A549 (cell line): ENCODE data around the gene MYRIP.

Source experiments
- CEBPB ChIP-seq, 2 experiments: fragments of >200 bp in 1 of 2; sonication (Bioruptor Twin) in 1 of 2; formaldehyde crosslinking in 1 of 2; IDR thresholded peaks; 2 replicates each; pipeline ENCODE4 v1.6.1; 2012 to 2016
- EP300 ChIP-seq, 2 experiments: fragments of >200 bp; sonication (Bioruptor Twin); formaldehyde crosslinking; IDR thresholded peaks; 2 replicates in 1 of 2; 3 replicates in 1 of 2; pipeline ENCODE4 v1.6.1; 2016 to 2017
- PBX3 ChIP-seq: IDR thresholded peaks from 2 replicates; pipeline ENCODE4 v1.6.1; 2012
- PHF8 ChIP-seq: fragments of 200-600 bp; sonication (generic); IDR thresholded peaks from 2 replicates; pipeline ENCODE4 v1.6.1; 2016; ENCODE audit warnings: low read depth, mild to moderate bottlenecking, antibody characterized with exemption, moderate library complexity, borderline replicate concordance
- POLR2A ChIP-seq: IDR thresholded peaks from 2 replicates; pipeline ENCODE4 v1.6.1; 2012; ENCODE audit warnings: mild to moderate bottlenecking, low read length
- RAD21 ChIP-seq, 2 experiments: fragments of >200 bp in 1 of 2; sonication (Bioruptor Twin) in 1 of 2; formaldehyde crosslinking in 1 of 2; IDR thresholded peaks in 1 of 2; conservative IDR thresholded peaks in 1 of 2; 2 replicates in 1 of 2; 3 replicates in 1 of 2; pipeline ENCODE4 v1.6.1; 2012 to 2018; ENCODE audit warnings: inconsistent platforms in 1 of 2
- RFX5 ChIP-seq: fragments of 450-650 bp; IDR thresholded peaks from 2 replicates; pipeline ENCODE4 v1.7.1; 2014; ENCODE audit warnings: antibody characterized with exemption, mild to moderate bottlenecking, moderate library complexity
- SMC3 ChIP-seq: fragments of >200 bp; sonication (Bioruptor Twin); formaldehyde crosslinking; IDR thresholded peaks from 3 replicates; pipeline ENCODE4 v1.6.1; 2018; ENCODE audit warnings: inconsistent platforms
- ZC3H11A ChIP-seq: fragments of 450-650 bp; IDR thresholded peaks from 2 replicates; pipeline ENCODE4 v1.6.1; 2014; ENCODE audit warnings: antibody characterized with exemption, mild to moderate bottlenecking
- TF ChIP-seq, protein P1 (sequence below): fragments of >200 bp; sonication (Bioruptor Twin); formaldehyde crosslinking; IDR thresholded peaks from 3 replicates; pipeline ENCODE4 v1.5.1; 2016

GRCh38 chr3:39781025-39781424, 28.4 kb upstream of the MYRIP start:
- TF ChIP-seq PBX3 (no peak), PHF8 (no peak), POLR2A (no peak), RFX5 (no peak), CEBPB (IDR thresholded peaks at IDR 0.05) (no peak), EP300 (IDR thresholded peaks at IDR 0.05) (no peak), RAD21 (conservative IDR thresholded peaks at IDR 0.05 in 1 of 2, IDR thresholded peaks at IDR 0.05 in 1 of 2) (no peak), SMC3 (no peak), ZC3H11A (no peak)
- TF ChIP-seq, protein P1, sequence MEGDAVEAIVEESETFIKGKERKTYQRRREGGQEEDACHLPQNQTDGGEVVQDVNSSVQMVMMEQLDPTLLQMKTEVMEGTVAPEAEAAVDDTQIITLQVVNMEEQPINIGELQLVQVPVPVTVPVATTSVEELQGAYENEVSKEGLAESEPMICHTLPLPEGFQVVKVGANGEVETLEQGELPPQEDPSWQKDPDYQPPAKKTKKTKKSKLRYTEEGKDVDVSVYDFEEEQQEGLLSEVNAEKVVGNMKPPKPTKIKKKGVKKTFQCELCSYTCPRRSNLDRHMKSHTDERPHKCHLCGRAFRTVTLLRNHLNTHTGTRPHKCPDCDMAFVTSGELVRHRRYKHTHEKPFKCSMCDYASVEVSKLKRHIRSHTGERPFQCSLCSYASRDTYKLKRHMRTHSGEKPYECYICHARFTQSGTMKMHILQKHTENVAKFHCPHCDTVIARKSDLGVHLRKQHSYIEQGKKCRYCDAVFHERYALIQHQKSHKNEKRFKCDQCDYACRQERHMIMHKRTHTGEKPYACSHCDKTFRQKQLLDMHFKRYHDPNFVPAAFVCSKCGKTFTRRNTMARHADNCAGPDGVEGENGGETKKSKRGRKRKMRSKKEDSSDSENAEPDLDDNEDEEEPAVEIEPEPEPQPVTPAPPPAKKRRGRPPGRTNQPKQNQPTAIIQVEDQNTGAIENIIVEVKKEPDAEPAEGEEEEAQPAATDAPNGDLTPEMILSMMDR, result no peak
